Ovary (tissue), 9 donors: ENCODE results near the gene AFP. TPM values are rescaled to one million over a fixed set of nuclear protein-coding genes. Genes with fewer than 3 reads are reported as not detected.

Experiments used
- DNase-seq, 5 donors: peaks; one replicate each; pipeline ENCODE4 v3.0.0-alpha.2; 2019 to 2020
- H3K27ac ChIP-seq, 2 donors: fragments of 200-600 bp; one replicate each; pipeline versions ENCODE4 v1.5.1 to v1.8.0; 2019 to 2022
- H3K27me3 ChIP-seq: fragments of 200-600 bp; one replicate; pipeline ENCODE4 v1.8.0; 2022
- H3K36me3 ChIP-seq: fragments of 200-600 bp; sonication (generic); one replicate; pipeline ENCODE4 v1.5.1; 2019
- H3K4me1 ChIP-seq: one replicate; pipeline ENCODE4 v1.8.1; 2013; ENCODE audit warnings: mild to moderate bottlenecking, moderate library complexity; ENCODE audit not compliant: insufficient read depth
- H3K4me3 ChIP-seq: fragments of 200-600 bp; sonication (generic); one replicate; pipeline ENCODE4 v1.5.1; 2017
- H3K9me3 ChIP-seq, 2 donors: fragments of 200-600 bp in 1 of 2; sonication (generic) in 1 of 2; one replicate each; pipeline versions ENCODE4 v1.5.1 to v1.8.1; 2013 to 2019; ENCODE audit warnings: mild to moderate bottlenecking in 1 of 2, moderate library complexity in 1 of 2
- EP300 ChIP-seq: sonication (generic); formaldehyde crosslinking; IDR thresholded peaks from one replicate; pipeline ENCODE4 v1.6.1; 2017; ENCODE audit warnings: antibody characterized with exemption
- POLR2A ChIP-seq: fragments of 450-650 bp; IDR thresholded peaks from one replicate; pipeline ENCODE4 v1.6.1; 2017; ENCODE audit warnings: antibody characterized with exemption, mild to moderate bottlenecking, moderate library complexity
- WGBS, 3 donors: extraction: QIAGEN DNeasy Blood & Tissue Kit in 1 of 3; methylation state at CpG; one replicate each; pipeline versions ENCODE4 v1.1.5 to v1.1.7; 2013 to 2017; 5-methylcytosine and 5-hydroxymethylcytosine counted together
- intact Hi-C, 4 donors: fragments of 100-400 bp; cut with DNase I; formaldehyde crosslinking; loops; one replicate each; pipeline versions ENCODE4 v1.11.0 to v1.15.1; 2022 to 2023
- polyA plus RNA-seq, 2 donors: library from polyadenylated mRNA; stranded (reverse); fragments of 200-250 nt in 1 of 2; fragments of 350-450 nt in 1 of 2; fragmentation: Illumina TruSeq in 1 of 2; extraction: RNeasy Lipid Tissue Mini Kit (QIAGEN cat#74804) in 1 of 2; gene quantifications; one replicate each; pipeline ENCODE4 v1.2.3, GENCODE V29; 2013 to 2014
- total RNA-seq, 7 donors: library from RNA; depleted of rRNA in 2 of 7; stranded (reverse); fragments of >200 nt in 2 of 7; fragmentation: NEBNext Ultra II Directional in 3 of 7; extraction: Animal tissue kit (Norgen Biotek cat#: 25700) in 3 of 7; gene quantifications; one replicate each; pipeline versions ENCODE4 v1.1.0 to v1.2.4, GENCODE V29; 2016 to 2023
- TF ChIP-seq, protein P1 (sequence below), 3 donors: fragments of 450-650 bp in 2 of 3; fragments of 200-600 bp in 1 of 3; IDR thresholded peaks; one replicate each; pipeline versions ENCODE4 v1.5.1 to v1.8.0; 2016 to 2022; ENCODE audit warnings: antibody characterized with exemption in 3 of 3, mild to moderate bottlenecking in 1 of 3
- donor health status: DM: no; HTN: no; CAD: no; lungs with moderate emphysema.
- donor health status: DM: no; HTN: no; CAD: no.
- donor health status: Bipolar disorder and iron deficiency.
- donor health status: DM: yes; HTN: yes; CAD: no.
- donor health status: DM: no; HTN: no; CAD: no.
- donor health status: DM: yes; HTN: yes; CAD: no.

The AFP gene
- total and polyA plus RNA-seq, 9 donors: 0.17 to 2.8 (median 0.47) TPM; not detected in 5

GRCh38 chr4:73415807-73416238, 20.2 kb upstream of the AFP start:
- TF ChIP-seq, protein P1, sequence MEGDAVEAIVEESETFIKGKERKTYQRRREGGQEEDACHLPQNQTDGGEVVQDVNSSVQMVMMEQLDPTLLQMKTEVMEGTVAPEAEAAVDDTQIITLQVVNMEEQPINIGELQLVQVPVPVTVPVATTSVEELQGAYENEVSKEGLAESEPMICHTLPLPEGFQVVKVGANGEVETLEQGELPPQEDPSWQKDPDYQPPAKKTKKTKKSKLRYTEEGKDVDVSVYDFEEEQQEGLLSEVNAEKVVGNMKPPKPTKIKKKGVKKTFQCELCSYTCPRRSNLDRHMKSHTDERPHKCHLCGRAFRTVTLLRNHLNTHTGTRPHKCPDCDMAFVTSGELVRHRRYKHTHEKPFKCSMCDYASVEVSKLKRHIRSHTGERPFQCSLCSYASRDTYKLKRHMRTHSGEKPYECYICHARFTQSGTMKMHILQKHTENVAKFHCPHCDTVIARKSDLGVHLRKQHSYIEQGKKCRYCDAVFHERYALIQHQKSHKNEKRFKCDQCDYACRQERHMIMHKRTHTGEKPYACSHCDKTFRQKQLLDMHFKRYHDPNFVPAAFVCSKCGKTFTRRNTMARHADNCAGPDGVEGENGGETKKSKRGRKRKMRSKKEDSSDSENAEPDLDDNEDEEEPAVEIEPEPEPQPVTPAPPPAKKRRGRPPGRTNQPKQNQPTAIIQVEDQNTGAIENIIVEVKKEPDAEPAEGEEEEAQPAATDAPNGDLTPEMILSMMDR (IDR thresholded peaks at IDR 0.05): no peak
- TF ChIP-seq POLR2A: no peak
- TF ChIP-seq EP300: no peak
- intact Hi-C loops: no loop called here

DNA sequence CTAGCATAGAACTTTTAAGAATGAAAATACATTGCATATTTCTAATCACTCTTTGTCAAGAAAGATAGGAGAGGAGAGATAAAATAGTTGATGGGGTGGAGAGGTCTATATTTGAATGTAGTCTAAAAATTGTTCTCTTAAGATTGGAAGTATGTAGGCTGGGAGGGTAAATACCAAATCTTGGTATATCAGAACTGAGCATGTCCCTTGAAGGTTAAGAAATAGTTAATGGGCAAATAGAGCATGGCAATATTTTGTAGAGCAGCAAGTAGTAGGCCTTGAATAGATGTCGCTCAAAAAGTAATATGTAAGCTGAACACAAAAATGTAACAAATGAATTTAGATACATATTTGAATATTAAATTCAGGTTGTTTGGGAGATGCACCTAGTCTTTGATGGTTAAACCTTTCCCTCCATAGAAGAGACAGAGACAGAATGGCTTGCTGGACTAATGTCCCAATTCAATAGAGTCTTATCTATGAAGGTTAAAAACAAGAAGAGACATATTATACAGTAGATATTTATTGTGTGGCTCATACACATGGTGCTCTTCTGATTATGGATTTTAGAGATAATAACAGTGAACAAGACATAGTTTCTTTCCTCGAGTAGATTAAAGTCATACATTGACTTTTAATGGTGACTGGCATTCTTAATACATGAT, 19.5 kb upstream of the AFP start:
- H3K4me3 ChIP-seq: no peak overlapping the region
- intact Hi-C loops: no loop called here
- no peaks in the 10 kb centered on the region for H3K9me3 ChIP-seq
- TF ChIP-seq, protein P1 (IDR thresholded peaks at IDR 0.05): no peak
- TF ChIP-seq POLR2A: no peak
- TF ChIP-seq EP300: no peak
- no peaks in the 10 kb centered on the region for H3K4me1 ChIP-seq
- DNase-seq: no peak
- WGBS, 3 donors: 86 to 88% (median 87%) methylated on average over 2 of the region's 2 CpGs
- no peaks in the 10 kb centered on the region for H3K36me3 ChIP-seq
- no peaks in the 10 kb centered on the region for H3K27me3 ChIP-seq
- no peak overlapping the region for H3K27ac ChIP-seq

More at GRCh38 chr4:73415807-73416238, 20.2 kb upstream of the AFP start:
- Histone ChIP-seq H3K4me1 (no peaks in the 10 kb centered on the region), H3K9me3 (no peaks in the 10 kb centered on the region), H3K4me3 (no peak overlapping the region), H3K36me3 (no peaks in the 10 kb centered on the region), H3K27ac (no peak overlapping the region), H3K27me3 (no peaks in the 10 kb centered on the region)
- WGBS, 3 donors: 90 to 95% (median 95%) methylated on average over 2 of the region's 2 CpGs
- DNase-seq: no peak

GRCh38 chr4:73417342-73417741, 18.7 kb upstream of the AFP start:
- Histone ChIP-seq H3K36me3 (no peaks in the 10 kb centered on the region), H3K9me3 (no peaks in the 10 kb centered on the region), H3K4me3 (no peak overlapping the region), H3K4me1 (no peaks in the 10 kb centered on the region), H3K27ac (no peak overlapping the region), H3K27me3 (no peaks in the 10 kb centered on the region)
- 84 to 86% (median 84%) methylated on average over 2 of the region's 2 CpGs for WGBS, 3 donors
- DNase-seq: no peak
- intact Hi-C loops: no loop called here
- TF ChIP-seq, protein P1 (IDR thresholded peaks at IDR 0.05): no peak
- TF ChIP-seq EP300 (no peak), POLR2A (no peak)

- Histone ChIP-seq H3K4me1 (no peaks in the 10 kb centered on the region), H3K9me3 (no peaks in the 10 kb centered on the region), H3K36me3 (no peaks in the 10 kb centered on the region), H3K27ac (no peak overlapping the region), H3K4me3 (no peak overlapping the region), H3K27me3 (no peaks in the 10 kb centered on the region)
- no peak for TF ChIP-seq POLR2A
- TF ChIP-seq, protein P1 (IDR thresholded peaks at IDR 0.05): no peak
- no peak for TF ChIP-seq EP300
- intact Hi-C loops: no loop called here
- no peak for DNase-seq
- 71 to 79% (median 72%) methylated on average over 6 of the region's 6 CpGs for WGBS, 3 donors
These were observed 18.0 kb upstream of the AFP start for GRCh38 chr4:73417973-73418372.
